Transverse colon (tissue), 4 donors: ENCODE data around the gene PDGFD. TPM values are rescaled to one million over a fixed set of nuclear protein-coding genes. Genes with fewer than 3 reads are reported as not detected.

Experiments used
- DNase-seq: peaks from one replicate; pipeline ENCODE4 v3.0.0-alpha.2; 2019
- H3K27ac ChIP-seq, 4 donors: fragments of 200-600 bp; sonication (generic); 2 replicates each; pipeline ENCODE4 v1.5.1; 2016 to 2018; ENCODE audit warnings: inconsistent platforms in 4 of 4
- H3K27me3 ChIP-seq: fragments of 200-600 bp; sonication (generic); 2 replicates; pipeline ENCODE4 v1.5.1; 2017; ENCODE audit warnings: inconsistent platforms
- H3K36me3 ChIP-seq, 4 donors: fragments of 200-600 bp; sonication (generic); 2 replicates each; pipeline ENCODE4 v1.5.1; 2017 to 2019; ENCODE audit warnings: inconsistent platforms in 4 of 4
- H3K4me1 ChIP-seq, 4 donors: fragments of 200-600 bp; sonication (generic); 2 replicates each; pipeline ENCODE4 v1.5.1; 2017 to 2020; ENCODE audit warnings: inconsistent platforms in 4 of 4
- H3K4me3 ChIP-seq, 4 donors: fragments of 200-600 bp; sonication (generic); 1 replicate in 1 of 4; 2 replicates in 3 of 4; pipeline versions ENCODE4 v1.5.1 to v1.6.1; 2017 to 2019; ENCODE audit warnings: inconsistent platforms in 4 of 4
- H3K9me3 ChIP-seq, 2 donors: fragments of 200-600 bp; sonication (generic); 2 replicates each; pipeline ENCODE4 v1.5.1; 2017 to 2019; ENCODE audit warnings: inconsistent platforms in 2 of 2
- CTCF ChIP-seq, 5 experiments: fragments of 200-600 bp in 3 of 5; fragments of 450-650 bp in 2 of 5; sonication (generic) in 3 of 5; IDR thresholded peaks; 1 replicate in 2 of 5; 2 replicates in 3 of 5; pipeline ENCODE4 v1.5.1; 2016 to 2017; ENCODE audit warnings: antibody characterized with exemption in 5 of 5, inconsistent platforms in 3 of 5, mild to moderate bottlenecking in 2 of 5, moderate library complexity in 1 of 5
- EP300 ChIP-seq: sonication (generic); formaldehyde crosslinking; IDR thresholded peaks from one replicate; pipeline ENCODE4 v1.6.1; 2017; ENCODE audit warnings: antibody characterized with exemption, low read depth
- POLR2A ChIP-seq: fragments of 450-650 bp; IDR thresholded peaks from one replicate; pipeline ENCODE4 v1.6.1; 2016; ENCODE audit warnings: antibody characterized with exemption, mild to moderate bottlenecking, moderate library complexity
- POLR2AphosphoS5 ChIP-seq, 3 donors: sonication (generic); formaldehyde crosslinking; IDR thresholded peaks; one replicate each; pipeline ENCODE4 v1.6.1; 2016; ENCODE audit warnings: antibody characterized with exemption in 3 of 3
- WGBS, 2 donors: methylation state at CpG; one replicate each; pipeline ENCODE4 v1.1.5; 2018; ENCODE audit warnings: low coverage in 1 of 2; 5-methylcytosine and 5-hydroxymethylcytosine counted together
- in situ Hi-C, 4 donors: fragments of 200-750 bp; cut with MboI; loops; one replicate each; pipeline versions ENCODE4 v1.15.0 to v1.15.1; 2017; ENCODE audit warnings: low sequenced_read_pairs in 3 of 4, low pct_ligation_motif_present in 1 of 4, low pct_unique_long_range_greater_than_20kb in 1 of 4
- intact Hi-C: fragments of 100-400 bp; cut with DNase I; formaldehyde crosslinking; loops from one replicate; pipeline ENCODE4 v1.15.1; 2023; ENCODE audit warnings: low total_unique reads
- total RNA-seq, 4 donors: library from RNA; depleted of rRNA; stranded (reverse); fragments of >200 nt; gene quantifications; one replicate each; pipeline ENCODE4 v1.1.0, GENCODE V29; 2016

PDGFD gene
- total RNA-seq, 4 donors from 2014 or later: 2.3 to 6.0 (median 3.8) TPM; not detected in 1

GRCh38 chr11:104043678-104044239, 120.2 kb downstream of the PDGFD start:
- no peak for DNase-seq
- Histone ChIP-seq H3K4me3 (no peak overlapping the region), H3K27ac (no peak overlapping the region), H3K36me3 (no peaks in the 10 kb centered on the region), H3K9me3 (no peaks in the 10 kb centered on the region), H3K4me1 (no peaks in the 10 kb centered on the region), H3K27me3 (no peaks in the 10 kb centered on the region)
- 88% methylated on average over 4 to 6 of the region's 6 CpGs for WGBS, 2 donors
- no peak for TF ChIP-seq EP300
- TF ChIP-seq CTCF (IDR thresholded peaks at IDR 0.05): no peak
- TF ChIP-seq POLR2A: no peak
- no peak for TF ChIP-seq POLR2AphosphoS5 (IDR thresholded peaks at IDR 0.05)
- in situ Hi-C loops (no loop called here), intact Hi-C loops (no loop called here)

- Histone ChIP-seq H3K27ac (no peak overlapping the region), H3K9me3 (no peaks in the 10 kb centered on the region), H3K4me3 (no peak overlapping the region), H3K4me1 (no peaks in the 10 kb centered on the region), H3K36me3 (no peaks in the 10 kb centered on the region), H3K27me3 (no peaks in the 10 kb centered on the region)
- intact Hi-C loops: no loop called here
- in situ Hi-C loops: no loop called here
- no peak for DNase-seq
- WGBS, 2 donors: 85 to 100% methylated on average over 1 to 4 of the region's 4 CpGs
- TF ChIP-seq CTCF (IDR thresholded peaks at IDR 0.05) (no peak), EP300 (no peak), POLR2A (no peak), POLR2AphosphoS5 (IDR thresholded peaks at IDR 0.05) (no peak)
Measured at GRCh38 chr11:104043142-104043541, 120.8 kb downstream of the PDGFD start.

GRCh38 chr11:104041792-104042191, 122.2 kb downstream of the PDGFD start:
- Histone ChIP-seq H3K36me3 (no peaks in the 10 kb centered on the region), H3K27me3 (no peaks in the 10 kb centered on the region), H3K9me3 (no peaks in the 10 kb centered on the region), H3K4me1 (no peaks in the 10 kb centered on the region), H3K27ac (no peak overlapping the region), H3K4me3 (no peak overlapping the region)
- WGBS, 2 donors: 79 to 91% methylated on average over 2 of the region's 2 CpGs
- intact Hi-C loops (no loop called here), in situ Hi-C loops (no loop called here)
- TF ChIP-seq POLR2AphosphoS5 (IDR thresholded peaks at IDR 0.05) (no peak), EP300 (no peak)
- no peak for DNase-seq

- in situ Hi-C loops (no loop called here), intact Hi-C loops (no loop called here)
- no peak for DNase-seq
- Histone ChIP-seq H3K27me3 (no peaks in the 10 kb centered on the region), H3K9me3 (no peaks in the 10 kb centered on the region), H3K36me3 (no peaks in the 10 kb centered on the region), H3K27ac (no peak overlapping the region), H3K4me1 (no peaks in the 10 kb centered on the region), H3K4me3 (no peak overlapping the region)
- 97% methylated on average over 21 of the region's 21 CpGs; no CpG with 5 or more reads in 1 of the 2 donors for WGBS, 2 donors
- TF ChIP-seq POLR2AphosphoS5 (IDR thresholded peaks at IDR 0.05) (no peak), CTCF (IDR thresholded peaks at IDR 0.05) (no peak), POLR2A (no peak), EP300 (no peak)
Measured at GRCh38 chr11:104036995-104037394, 127.0 kb downstream of the PDGFD start.

GRCh38 chr11:104036588-104036987, 127.4 kb downstream of the PDGFD start, which contains the start of gene DDI1:
Gene DDI1, plus strand, starts transcription at chr11:104036640. Its CDS starts 183 bp downstream, at chr11:104036823.
- Histone ChIP-seq H3K27me3 (no peaks in the 10 kb centered on the region), H3K27ac (no peak within 1 kb of the TSS), H3K36me3 (no peaks in the 10 kb centered on the region), H3K4me1 (no peaks in the 10 kb centered on the region), H3K9me3 (no peaks in the 10 kb centered on the region), H3K4me3 (no peak within 1 kb of the TSS)
- 96% methylated on average over 21 of the region's 26 CpGs; no CpG with 5 or more reads in 1 of the 2 donors for WGBS, 2 donors
- no peak for DNase-seq
- in situ Hi-C loops: no loop called here
- intact Hi-C loops: no loop called here
- TF ChIP-seq POLR2AphosphoS5 (IDR thresholded peaks at IDR 0.05): no peak
- TF ChIP-seq CTCF (IDR thresholded peaks at IDR 0.05): no peak
- no peak for TF ChIP-seq EP300
- no peak for TF ChIP-seq POLR2A
